HCT116 (cell line): ENCODE measurements around the gene C9orf43.

Source experiments
- POLR2AphosphoS5 ChIP-seq: IDR thresholded peaks from 2 replicates; pipeline ENCODE4 v1.6.1; 2011; ENCODE audit warnings: mild to moderate bottlenecking, low read depth, low read length, moderate library complexity
- ZNF274 ChIP-seq: fragments of 200-500 bp; sonication (Bioruptor generic); IDR thresholded peaks from 2 replicates; pipeline ENCODE4 v1.6.1; 2014; ENCODE audit warnings: mild to moderate bottlenecking, low read depth, low read length, inconsistent platforms

DNA sequence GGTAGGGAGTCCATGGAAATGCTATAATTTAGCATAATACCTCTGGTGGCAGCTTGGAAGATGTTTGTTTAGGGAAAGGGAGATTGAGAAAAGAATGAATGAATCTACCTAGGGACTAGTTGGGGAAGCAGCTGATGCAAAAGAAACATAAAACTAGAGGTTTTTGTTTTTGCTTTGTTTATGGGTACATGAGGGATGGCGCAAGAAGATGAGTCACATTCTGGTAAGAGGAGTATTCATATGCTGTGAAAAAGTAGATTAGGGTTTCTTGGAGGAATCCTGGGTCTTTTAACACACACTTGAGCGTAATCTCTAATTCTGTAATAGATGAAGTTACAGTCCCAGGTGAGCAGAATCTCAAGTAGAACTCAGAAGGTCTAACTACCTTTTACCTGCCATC is 17.1 kb downstream of the C9orf43 start:
- TF ChIP-seq ZNF274 (no peak), POLR2AphosphoS5 (no peak)
